MCF 10A (cell line): ENCODE measurements around the gene SNX19. TPM values are rescaled to one million over a fixed set of nuclear protein-coding genes. Genes with fewer than 3 reads are reported as not detected.

Experiments used
- Bru-seq: library from RNA; stranded (reverse); fragments of 400-500 nt; gene quantifications from one replicate; lab custom pipeline; 2021; lab: Mats Ljungman, UMichigan
- BruChase-seq, 2 experiments: library from RNA; stranded (reverse); fragments of 400-500 nt; gene quantifications; one replicate each; lab custom pipeline; 2021; lab: Mats Ljungman, UMichigan
- BruUV-seq: library from RNA; stranded (reverse); fragments of 400-500 nt; replicated peaks from 2 replicates; lab custom pipeline; 2021; lab: Mats Ljungman, UMichigan
- CTCF ChIA-PET: fragments of 300-600 bp; sonication (Branson Sonifier 250); formaldehyde crosslinking; extraction: SDS; loops from one replicate; lab custom pipeline; 2021; ENCODE audit warnings: antibody characterized with exemption, inconsistent platforms; lab: Yijun Ruan, JAX
- POLR2A ChIA-PET: fragments of 300-600, 350-650 bp; sonication (Branson Sonifier 250); formaldehyde crosslinking; extraction: SDS; loops from one replicate; lab custom pipeline; 2020; ENCODE audit warnings: antibody characterized with exemption, inconsistent platforms; lab: Yijun Ruan, JAX
- DNase-seq: peaks from one replicate; pipeline ENCODE4 v3.0.0-alpha.2; 2018; ENCODE audit not compliant: unreplicated experiment
- H3K27ac Mint-ChIP-seq: one replicate; pipeline ENCODE4 v1.8.0; 2022; ENCODE audit warnings: mild to moderate bottlenecking, low read depth, mixed read lengths; ENCODE audit not compliant: unreplicated experiment
- H3K27me3 Mint-ChIP-seq: one replicate; pipeline ENCODE4 v1.8.0; 2022; ENCODE audit warnings: mixed read lengths; ENCODE audit not compliant: insufficient read depth, unreplicated experiment
- H3K36me3 Mint-ChIP-seq: one replicate; pipeline ENCODE4 v1.8.0; 2022; ENCODE audit warnings: mild to moderate bottlenecking, moderate library complexity, mixed read lengths; ENCODE audit not compliant: insufficient read depth, unreplicated experiment
- H3K4me1 Mint-ChIP-seq: one replicate; pipeline ENCODE4 v1.8.0; 2022; ENCODE audit warnings: mixed read lengths; ENCODE audit not compliant: insufficient read depth, unreplicated experiment
- H3K4me3 Mint-ChIP-seq: one replicate; pipeline ENCODE4 v1.8.0; 2022; ENCODE audit warnings: mild to moderate bottlenecking, moderate library complexity, mixed read lengths; ENCODE audit not compliant: unreplicated experiment
- H3K9me3 Mint-ChIP-seq: one replicate; pipeline ENCODE4 v1.8.0; 2022; ENCODE audit warnings: mixed read lengths; ENCODE audit not compliant: unreplicated experiment
- intact Hi-C: fragments of 100-400 bp; cut with micrococcal nuclease; formaldehyde crosslinking; loops from 2 replicates; pipeline ENCODE4 v1.14.1; 2022
- long read RNA-seq: library from polyadenylated mRNA; stranded (forward); transcript quantifications from one replicate; pipeline ENCODE4 v2.0.0, GENCODE V29; 2022
- total RNA-seq: library from RNA; stranded (reverse); gene quantifications from 2 replicates; pipeline ENCODE4 v1.2.3, GENCODE V29; 2022
- TF ChIP-seq, protein P1 (sequence below): fragments of 200-600 bp; IDR thresholded peaks from one replicate; pipeline ENCODE4 v1.8.0; 2022; ENCODE audit warnings: antibody characterized with exemption, mild to moderate bottlenecking; ENCODE audit not compliant: unreplicated experiment

The SNX19 gene, protein sequence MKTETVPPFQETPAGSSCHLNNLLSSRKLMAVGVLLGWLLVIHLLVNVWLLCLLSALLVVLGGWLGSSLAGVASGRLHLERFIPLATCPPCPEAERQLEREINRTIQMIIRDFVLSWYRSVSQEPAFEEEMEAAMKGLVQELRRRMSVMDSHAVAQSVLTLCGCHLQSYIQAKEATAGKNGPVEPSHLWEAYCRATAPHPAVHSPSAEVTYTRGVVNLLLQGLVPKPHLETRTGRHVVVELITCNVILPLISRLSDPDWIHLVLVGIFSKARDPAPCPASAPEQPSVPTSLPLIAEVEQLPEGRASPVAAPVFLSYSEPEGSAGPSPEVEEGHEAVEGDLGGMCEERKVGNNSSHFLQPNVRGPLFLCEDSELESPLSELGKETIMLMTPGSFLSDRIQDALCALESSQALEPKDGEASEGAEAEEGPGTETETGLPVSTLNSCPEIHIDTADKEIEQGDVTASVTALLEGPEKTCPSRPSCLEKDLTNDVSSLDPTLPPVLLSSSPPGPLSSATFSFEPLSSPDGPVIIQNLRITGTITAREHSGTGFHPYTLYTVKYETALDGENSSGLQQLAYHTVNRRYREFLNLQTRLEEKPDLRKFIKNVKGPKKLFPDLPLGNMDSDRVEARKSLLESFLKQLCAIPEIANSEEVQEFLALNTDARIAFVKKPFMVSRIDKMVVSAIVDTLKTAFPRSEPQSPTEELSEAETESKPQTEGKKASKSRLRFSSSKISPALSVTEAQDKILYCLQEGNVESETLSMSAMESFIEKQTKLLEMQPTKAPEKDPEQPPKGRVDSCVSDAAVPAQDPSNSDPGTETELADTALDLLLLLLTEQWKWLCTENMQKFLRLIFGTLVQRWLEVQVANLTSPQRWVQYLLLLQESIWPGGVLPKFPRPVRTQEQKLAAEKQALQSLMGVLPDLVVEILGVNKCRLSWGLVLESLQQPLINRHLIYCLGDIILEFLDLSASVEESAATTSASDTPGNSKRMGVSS
- total RNA-seq (53.5 and 60.5 TPM in 2 replicates), Bru-seq, nascent RNA (percentile 93 among the genes with signal in this experiment), BruChase-seq, experiment 1, labeled RNA remaining after a 6-hour chase (percentile 95 among the genes with signal in this experiment), BruChase-seq, experiment 2, labeled RNA remaining after a 2-hour chase (percentile 94 among the genes with signal in this experiment)
- long read RNA-seq, full-length matches to known transcripts = 46 of 65 reads
- long read RNA-seq, partial matches to known transcripts = 1 of 65 reads
- long read RNA-seq, other reads (novel, unspliced or antisense) = 18 of 65 reads

DNA sequence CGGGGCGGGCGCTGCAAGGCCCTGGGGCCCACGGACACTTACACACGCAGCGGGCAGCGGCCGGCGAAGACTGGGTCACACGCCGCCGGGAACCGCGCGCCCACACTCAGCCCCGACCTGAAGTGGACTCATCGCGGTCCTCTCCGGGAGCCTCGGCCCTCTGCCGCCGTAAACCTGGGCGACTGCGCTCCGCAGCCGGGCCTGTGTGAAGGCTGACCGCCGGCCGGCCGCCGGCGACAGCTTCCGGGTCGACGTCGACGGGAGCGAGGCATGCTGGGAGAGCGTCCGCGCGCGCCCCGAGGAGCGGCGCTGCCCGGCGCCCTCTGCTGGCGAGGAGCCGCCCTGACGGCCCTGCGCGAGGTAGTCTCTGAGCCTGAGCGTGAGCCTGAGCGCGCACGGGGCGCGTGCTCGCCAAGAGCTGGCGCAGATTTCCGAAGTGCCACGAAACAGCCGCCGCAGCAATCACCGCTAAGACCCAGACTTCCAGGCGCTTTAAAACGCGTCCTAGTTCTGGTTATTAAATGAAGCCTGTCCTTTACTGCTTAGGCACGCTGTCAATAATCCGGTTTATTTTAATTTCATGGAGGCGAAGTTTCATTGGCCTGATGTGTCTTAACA, at the start of gene SNX19:
Gene SNX19, minus strand, starts transcription at position 242 of the 618 bp plus-strand sequence. CDS start 540 bp downstream, outside the sequence.
- Mint-ChIP-seq H3K4me3 (peak within 1 kb of the TSS; percentile 72), H3K9me3 (no peaks in the 10 kb centered on the region), H3K27ac (peak within 1 kb of the TSS; percentile 69), H3K27me3 (peaks cover 7% of the 10 kb centered on the region), H3K36me3 (peaks cover 18% of the 10 kb centered on the region), H3K4me1 (peaks cover 12% of the 10 kb centered on the region)
- ChIA-PET CTCF (interaction anchor here (0.6 to 4.6 kb wide), 34 partner anchors 9 to 1665 kb away, joined by 3 to 30 read pairs (median 4); no protein-coding TSS in a partner anchor), POLR2A (interaction anchor here (0.5 to 1.4 kb wide), 11 partner anchors 10 to 63 kb away, joined by 3 to 8 read pairs (median 4); no protein-coding TSS in a partner anchor)
- no TSS peak for BruUV-seq
- intact Hi-C loops = no loop called here
- DNase-seq = peak; percentile 85
- TF ChIP-seq, protein P1, sequence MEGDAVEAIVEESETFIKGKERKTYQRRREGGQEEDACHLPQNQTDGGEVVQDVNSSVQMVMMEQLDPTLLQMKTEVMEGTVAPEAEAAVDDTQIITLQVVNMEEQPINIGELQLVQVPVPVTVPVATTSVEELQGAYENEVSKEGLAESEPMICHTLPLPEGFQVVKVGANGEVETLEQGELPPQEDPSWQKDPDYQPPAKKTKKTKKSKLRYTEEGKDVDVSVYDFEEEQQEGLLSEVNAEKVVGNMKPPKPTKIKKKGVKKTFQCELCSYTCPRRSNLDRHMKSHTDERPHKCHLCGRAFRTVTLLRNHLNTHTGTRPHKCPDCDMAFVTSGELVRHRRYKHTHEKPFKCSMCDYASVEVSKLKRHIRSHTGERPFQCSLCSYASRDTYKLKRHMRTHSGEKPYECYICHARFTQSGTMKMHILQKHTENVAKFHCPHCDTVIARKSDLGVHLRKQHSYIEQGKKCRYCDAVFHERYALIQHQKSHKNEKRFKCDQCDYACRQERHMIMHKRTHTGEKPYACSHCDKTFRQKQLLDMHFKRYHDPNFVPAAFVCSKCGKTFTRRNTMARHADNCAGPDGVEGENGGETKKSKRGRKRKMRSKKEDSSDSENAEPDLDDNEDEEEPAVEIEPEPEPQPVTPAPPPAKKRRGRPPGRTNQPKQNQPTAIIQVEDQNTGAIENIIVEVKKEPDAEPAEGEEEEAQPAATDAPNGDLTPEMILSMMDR = peak; percentile 85

DNA sequence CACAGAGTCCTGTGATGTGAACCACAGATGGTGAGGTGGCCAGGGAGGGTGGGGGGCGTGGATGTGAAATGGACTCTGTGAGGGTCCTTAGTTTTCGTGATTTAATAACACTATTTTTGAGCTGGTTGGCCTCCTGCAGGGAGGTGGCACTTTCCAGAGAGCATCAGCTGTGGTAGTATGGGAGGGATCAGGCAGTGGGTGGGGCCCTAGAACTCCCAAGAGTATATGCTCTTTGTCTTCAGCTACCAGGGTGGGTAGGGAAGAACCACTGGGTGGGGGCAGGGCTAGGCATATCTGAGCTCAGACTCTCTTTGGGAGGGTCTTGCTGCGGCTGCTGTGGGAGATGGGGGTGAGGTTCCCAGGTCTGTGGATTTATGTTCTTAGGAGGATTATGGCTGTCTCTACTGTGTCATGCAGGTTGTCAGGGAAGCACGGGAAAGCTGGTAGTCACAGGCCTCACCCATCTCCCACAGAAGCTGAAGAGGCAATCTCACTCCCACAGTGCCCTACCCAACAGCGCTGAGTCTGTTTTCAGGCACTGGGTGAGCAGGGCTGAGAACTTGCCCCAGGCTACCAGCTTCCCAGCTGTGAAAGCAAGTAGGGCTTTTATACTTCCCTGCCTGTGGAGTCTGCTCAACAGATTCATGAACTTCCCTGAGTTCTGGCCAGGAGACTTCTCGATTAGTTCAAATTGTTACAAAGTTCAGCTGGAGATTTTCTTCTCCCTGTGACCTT, 47.9 kb upstream of the SNX19 start:
- CTCF ChIA-PET = interaction anchor here (0.8 to 1.7 kb wide), 3 partner anchors 16 to 18 kb away, joined by 4 to 7 read pairs (median 5); no protein-coding TSS in a partner anchor
- no TSS peak for BruUV-seq
- POLR2A ChIA-PET = interaction anchor here (1.3 to 1.4 kb wide), 2 partner anchors 16 to 17 kb away, joined by 3 to 4 read pairs; no protein-coding TSS in a partner anchor
- Mint-ChIP-seq H3K27me3 (no peaks in the 10 kb centered on the region), H3K36me3 (no peaks in the 10 kb centered on the region), H3K9me3 (no peaks in the 10 kb centered on the region), H3K4me1 (no peaks in the 10 kb centered on the region), H3K4me3 (no peak overlapping the region), H3K27ac (no peak overlapping the region)
- intact Hi-C loops = no loop called here
- DNase-seq = peak; percentile 6
- TF ChIP-seq, protein P1 = no peak

DNA sequence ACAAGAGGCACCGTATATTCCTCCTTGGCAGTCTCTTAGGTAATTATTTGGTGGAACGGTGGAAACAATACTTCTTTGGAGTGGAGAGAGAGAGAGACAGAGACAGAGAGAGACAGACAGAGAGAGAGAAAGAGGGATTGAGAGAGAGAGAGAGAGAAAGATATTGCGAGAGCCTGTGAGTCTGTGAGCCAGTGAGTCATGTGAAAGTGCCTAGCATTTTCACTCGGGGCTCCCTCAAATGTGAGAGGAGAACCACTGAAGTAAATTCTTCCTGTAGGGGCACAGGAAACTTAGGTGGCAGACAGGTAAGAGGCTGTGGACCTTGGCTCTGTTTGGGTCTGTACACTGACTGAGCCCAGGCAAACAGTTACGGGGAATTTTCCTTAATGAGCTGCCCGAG, 31.6 kb upstream of the SNX19 start:
- Mint-ChIP-seq H3K4me1 (peaks cover 14% of the 10 kb centered on the region), H3K36me3 (no peaks in the 10 kb centered on the region), H3K27me3 (no peaks in the 10 kb centered on the region), H3K9me3 (no peaks in the 10 kb centered on the region), H3K27ac (peak overlapping the region; percentile 63), H3K4me3 (peak overlapping the region; percentile 43)
- ChIA-PET POLR2A (interaction anchor here (0.6 to 1.8 kb wide), 4 partner anchors 17 to 302 kb away, joined by 3 to 6 read pairs (median 4); partner anchors contain the start of gene SNX19), CTCF (interaction anchor here (0.7 to 1.4 kb wide), 4 partner anchors 17 to 258 kb away, joined by 3 to 5 read pairs (median 4); no protein-coding TSS in a partner anchor)
- intact Hi-C loops = no loop called here
- DNase-seq = peak; percentile 45
- TF ChIP-seq, protein P1 = no peak
- TSS peak; percentile 86 for BruUV-seq
